H1 (cell line): ENCODE results near the gene PATL2. TPM values are rescaled to one million over a fixed set of nuclear protein-coding genes. Genes with fewer than 3 reads are reported as not detected.

Experiments used
- CBX5 ChIP-seq: fragments of 300-800, 300-1000 bp; sonication (generic); IDR thresholded peaks from 2 replicates; pipeline ENCODE4 v1.7.1; 2016; ENCODE audit warnings: antibody characterized with exemption, low read length, low read depth
- MAX ChIP-seq: IDR thresholded peaks from 2 replicates; pipeline ENCODE4 v1.6.1; 2012; ENCODE audit warnings: inconsistent platforms
- NANOG ChIP-seq: IDR thresholded peaks from 2 replicates; pipeline ENCODE4 v1.6.1; 2011; ENCODE audit warnings: low read length, low read depth, mild to moderate bottlenecking, inconsistent platforms; ENCODE audit not compliant: insufficient read depth, poor library complexity, severe bottlenecking
- POLR2AphosphoS5 ChIP-seq: IDR thresholded peaks from 2 replicates; pipeline ENCODE4 v1.6.1; 2011; ENCODE audit warnings: low read depth, low read length
- RBBP5 ChIP-seq: IDR thresholded peaks from 2 replicates; pipeline ENCODE4 v1.7.1; 2012; ENCODE audit warnings: low read depth, mild to moderate bottlenecking, inconsistent platforms, low read length, moderate library complexity, borderline replicate concordance
- RFX5 ChIP-seq: IDR thresholded peaks from 2 replicates; pipeline ENCODE4 v1.6.1; 2011; ENCODE audit warnings: low read depth, low read length, improper control_type of control experiment, borderline replicate concordance
- SP1 ChIP-seq: IDR thresholded peaks from 2 replicates; pipeline ENCODE4 v1.6.1; 2011; ENCODE audit warnings: low read depth, low read length
- TAF1 ChIP-seq: IDR thresholded peaks from 2 replicates; pipeline ENCODE4 v1.6.1; 2011; ENCODE audit warnings: mild to moderate bottlenecking, low read depth, low read length
- TBP ChIP-seq: IDR thresholded peaks from 2 replicates; pipeline ENCODE4 v1.6.1; 2011; ENCODE audit warnings: low read depth, low read length, improper control_type of control experiment
- polyA plus RNA-seq, 7 experiments: library from polyadenylated mRNA; depleted of rRNA in 3 of 7; stranded (reverse) in 5 of 7; unstranded in 2 of 7; fragments of >200 nt in 5 of 7; fragments of 200-250 nt in 2 of 7; gene quantifications; 1 replicate in 5 of 7; 2 replicates in 1 of 7; 4 replicates in 1 of 7; pipeline versions ENCODE4 v1.2.1 to v1.2.3, GENCODE V29; 2011 to 2013; ENCODE audit warnings: missing spikeins in 2 of 7, mixed read lengths in 2 of 7
- total RNA-seq: library from RNA; stranded (reverse); fragmentation: NEBNext Ultra II Directional; extraction: Animal tissue kit (Norgen Biotek cat#: 25700); gene quantifications from 2 replicates; pipeline ENCODE4 v1.2.1, GENCODE V29; 2021

PATL2 gene
- total and polyA plus RNA-seq, 2 of the 8 experiments (the other 6 are each of a cell fraction or from before 2014, with no cell fraction given): 0.65 to 1.3 TPM

- TF ChIP-seq TAF1 (peak; percentile 59; the same call in 1 of the 2 replicates), TBP (peak; percentile 59; the same call in 1 of the 2 replicates), NANOG (no peak), RFX5 (peak; percentile 99), POLR2AphosphoS5 (0 out of 2 replicates have a peak, but pooled peaks have one; percentile 11), MAX (peak; percentile 21; the same call in 1 of the 2 replicates), SP1 (peak; percentile 50; the same call in 1 of the 2 replicates), CBX5 (no peak), RBBP5 (no peak)
Measured at GRCh38 chr15:44728576-44729407, 17.7 kb upstream of the PATL2 start (continued).
